Stimulated activated naive CD8-positive, alpha-beta T cell treated with anti-CD3 and anti-CD28 coated beads, Interleukin-15, amount 100 ng/mL, for 72 hours (primary cell): ENCODE results near the gene KCNG2.
A peak's percentile ranks its signal among the peaks of the same experiment; 100 is the strongest.

ENCODE experiments used
- ATAC-seq: fragments of 150-1000 bp; cut with Tn5 transposase; 2 replicates; pipeline ENCODE4 v1.10.0; 2021; ENCODE audit warnings: mild to moderate bottlenecking, moderate library complexity
- DNase-seq, 2 donors: peaks; one replicate each; pipeline ENCODE4 v3.0.0; 2021 to 2022
- H3K27ac Mint-ChIP-seq, 2 donors: one replicate each; pipeline ENCODE4 v1.8.0; 2022; ENCODE audit warnings: mild to moderate bottlenecking in 2 of 2, mixed read lengths in 2 of 2, moderate library complexity in 2 of 2
- H3K27me3 Mint-ChIP-seq: one replicate; pipeline ENCODE4 v1.8.0; 2022; ENCODE audit warnings: mixed read lengths
- H3K4me1 Mint-ChIP-seq: one replicate; pipeline ENCODE4 v1.8.0; 2022; ENCODE audit warnings: mild to moderate bottlenecking, mixed read lengths
- H3K4me3 Mint-ChIP-seq, 2 donors: one replicate each; pipeline ENCODE4 v1.8.0; 2022; ENCODE audit warnings: mild to moderate bottlenecking in 2 of 2, mixed read lengths in 2 of 2, moderate library complexity in 1 of 2
- H3K9me3 Mint-ChIP-seq, 2 donors: one replicate each; pipeline ENCODE4 v1.8.0; 2022; ENCODE audit warnings: mixed read lengths in 2 of 2

KCNG2 gene

DNA sequence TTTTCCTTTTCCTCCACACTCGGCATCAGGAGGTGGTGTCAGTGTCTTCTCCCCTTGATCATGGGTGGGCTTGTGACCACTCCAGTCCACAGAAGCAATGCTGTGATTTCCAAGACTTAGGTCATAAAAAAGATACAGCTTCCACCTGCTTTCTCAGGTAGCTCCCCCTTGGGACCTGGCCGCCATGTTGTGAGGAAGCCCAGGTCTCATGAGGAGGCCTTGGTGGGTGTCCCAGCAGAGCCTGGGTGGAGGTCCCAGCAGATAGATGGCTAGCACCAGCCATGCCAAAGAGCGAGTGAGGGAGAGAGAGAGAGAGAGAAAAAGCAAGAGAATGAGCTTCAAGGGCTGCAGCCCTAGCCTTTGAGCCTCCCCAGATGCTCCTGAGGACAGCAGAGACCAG lies 137.8 kb downstream of the KCNG2 start:
- no peak overlapping the region for H3K27ac Mint-ChIP-seq
- H3K9me3 Mint-ChIP-seq: peaks cover 21 to 45% of the 10 kb centered on the region in 2 donors
- H3K4me1 Mint-ChIP-seq: peaks cover 14% of the 10 kb centered on the region
- H3K27me3 Mint-ChIP-seq: no peaks in the 10 kb centered on the region
- no peak for ATAC-seq
- H3K4me3 Mint-ChIP-seq: no peak overlapping the region
- DNase-seq: no peak

DNA sequence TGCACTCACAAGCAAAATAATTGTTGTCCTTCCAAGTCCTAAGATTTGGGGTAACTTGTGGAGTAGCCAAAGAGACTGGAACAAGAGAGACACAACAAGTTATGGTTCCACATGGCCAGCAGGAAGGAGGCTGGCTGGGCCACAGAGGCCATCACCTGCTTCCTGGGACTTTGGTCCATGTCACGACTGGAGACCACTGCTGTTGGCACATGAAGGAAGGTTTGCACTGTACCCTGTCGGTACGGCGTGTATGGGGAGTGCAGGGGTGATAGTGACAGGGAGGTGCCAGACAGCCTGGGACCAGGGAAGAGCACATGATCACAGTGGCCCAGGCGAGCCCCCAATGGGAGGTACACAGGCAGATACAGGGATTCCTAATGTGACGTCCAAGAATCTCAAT lies 138.2 kb downstream of the KCNG2 start:
- H3K9me3 Mint-ChIP-seq: peaks cover 21 to 45% of the 10 kb centered on the region in 2 donors
- H3K4me3 Mint-ChIP-seq: no peak overlapping the region
- H3K4me1 Mint-ChIP-seq: peaks cover 14% of the 10 kb centered on the region
- no peak overlapping the region for H3K27ac Mint-ChIP-seq
- ATAC-seq (no peak), DNase-seq (no peak)
- no peaks in the 10 kb centered on the region for H3K27me3 Mint-ChIP-seq

DNA sequence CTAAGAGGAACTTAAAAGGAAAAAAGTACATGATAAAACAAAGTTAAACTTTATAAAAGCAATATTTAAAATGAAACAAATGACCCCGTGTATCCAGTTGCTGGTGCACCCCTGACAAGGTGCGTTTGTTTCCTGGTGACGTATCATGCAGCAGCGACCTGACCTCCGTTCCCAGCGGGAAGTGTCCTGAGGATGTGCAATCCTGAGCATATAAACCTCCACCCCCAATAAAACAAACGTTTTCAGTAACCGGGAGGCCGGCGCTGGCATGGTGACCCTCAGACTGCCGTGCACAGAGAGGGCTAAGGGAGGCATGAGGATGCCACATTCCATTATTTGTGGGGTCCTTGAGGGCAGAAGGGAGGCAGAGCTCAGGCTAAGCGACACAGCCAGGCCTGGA lies 138.9 kb downstream of the KCNG2 start:
- no peak for ATAC-seq
- Mint-ChIP-seq H3K9me3 (peaks cover 16 to 38% of the 10 kb centered on the region in 2 donors), H3K27ac (no peak overlapping the region), H3K27me3 (no peaks in the 10 kb centered on the region), H3K4me3 (no peak overlapping the region), H3K4me1 (peaks cover 14% of the 10 kb centered on the region)
- DNase-seq: no peak

DNA sequence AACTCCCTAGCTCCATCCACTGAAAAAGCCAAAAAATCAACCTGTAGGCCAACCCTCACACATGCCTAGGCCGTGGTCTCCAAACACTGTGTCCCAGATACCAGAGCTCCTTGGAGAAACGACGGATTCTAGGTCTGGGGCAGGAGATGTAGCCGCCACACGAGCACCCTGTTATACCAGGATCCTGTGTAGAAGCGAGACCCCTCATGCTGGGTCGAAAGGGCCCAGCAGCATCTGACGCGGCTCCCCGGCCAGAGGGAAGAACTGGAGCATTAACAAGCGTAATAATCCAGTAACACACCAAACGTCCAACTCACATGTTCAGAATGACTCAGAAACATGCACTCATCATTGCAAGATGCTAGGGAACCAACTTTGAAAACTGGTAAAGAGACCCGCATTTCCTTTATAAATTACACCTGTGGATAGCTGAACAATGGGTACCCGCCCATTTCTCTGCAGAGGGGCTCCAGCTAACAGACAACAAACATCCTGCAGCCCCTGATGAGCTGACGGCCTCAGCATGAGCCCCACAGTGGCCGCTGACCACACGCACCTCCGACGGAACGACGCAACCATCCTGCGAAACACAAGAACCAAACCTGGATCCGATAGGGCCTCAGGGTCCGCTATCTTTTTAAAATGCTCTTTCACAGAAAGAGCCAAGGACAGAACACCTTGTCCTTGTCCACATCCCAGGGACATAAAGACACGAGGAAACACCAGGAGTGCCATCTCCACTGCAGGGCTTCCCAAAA lies 139.5 kb downstream of the KCNG2 start:
- Mint-ChIP-seq H3K9me3 (peaks cover 13 to 31% of the 10 kb centered on the region in 2 donors), H3K4me3 (no peak overlapping the region), H3K27ac (no peak overlapping the region)

DNA sequence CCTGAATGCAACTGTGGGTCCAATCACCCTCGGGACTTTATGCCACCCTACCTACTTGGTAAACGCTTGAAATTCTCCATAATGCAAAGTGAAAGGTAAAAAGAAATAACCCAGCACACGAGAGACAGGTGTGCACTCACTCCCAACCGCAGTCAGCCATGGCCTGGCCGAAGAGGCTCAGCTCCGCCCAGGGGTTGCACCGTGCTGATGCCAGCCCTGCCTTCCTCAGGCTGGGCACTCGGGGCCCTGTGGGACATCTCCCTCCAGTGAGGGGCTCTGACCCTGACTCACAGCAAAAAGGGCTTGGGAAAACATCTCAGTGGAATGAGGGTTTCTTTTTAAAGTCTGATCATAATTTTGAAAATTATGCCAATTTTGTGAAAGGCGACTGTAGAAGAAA lies 140.5 kb downstream of the KCNG2 start:
- Mint-ChIP-seq H3K4me3 (no peak overlapping the region), H3K27me3 (no peaks in the 10 kb centered on the region), H3K27ac (no peak overlapping the region), H3K9me3 (peaks cover 7 to 22% of the 10 kb centered on the region in 2 donors), H3K4me1 (peaks cover 27% of the 10 kb centered on the region)
- ATAC-seq (no peak), DNase-seq (no peak)

More for the DNA sequence above, 139.5 kb downstream of the KCNG2 start:
- no peak for DNase-seq
- no peak for ATAC-seq
- no peaks in the 10 kb centered on the region for H3K27me3 Mint-ChIP-seq
- H3K4me1 Mint-ChIP-seq: peaks cover 19% of the 10 kb centered on the region

DNA sequence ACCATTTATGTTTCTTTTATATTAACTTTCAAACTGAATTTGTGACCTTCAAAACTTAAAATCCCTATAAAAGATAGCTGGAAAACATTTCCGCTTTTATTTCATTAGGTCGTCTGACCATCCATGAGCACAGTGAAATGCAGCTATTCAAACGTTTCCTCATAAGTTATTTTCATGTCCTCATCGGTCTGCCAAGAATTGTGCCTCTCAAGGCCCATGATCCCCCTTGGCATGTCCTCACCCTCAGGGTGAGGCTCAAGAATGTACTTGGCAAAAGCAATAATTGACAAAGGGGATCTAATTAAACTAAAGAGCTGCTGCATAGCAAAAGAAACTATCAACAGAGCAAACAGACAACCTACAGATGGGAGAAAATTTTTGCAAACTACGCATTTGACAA lies 141.4 kb downstream of the KCNG2 start:
- H3K27me3 Mint-ChIP-seq: no peaks in the 10 kb centered on the region
- no peak overlapping the region for H3K4me3 Mint-ChIP-seq
- no peak overlapping the region for H3K27ac Mint-ChIP-seq
- ATAC-seq: no peak
- DNase-seq: no peak
- H3K9me3 Mint-ChIP-seq: peaks cover 0 to 13% of the 10 kb centered on the region in 2 donors
- H3K4me1 Mint-ChIP-seq: peaks cover 36% of the 10 kb centered on the region

DNA sequence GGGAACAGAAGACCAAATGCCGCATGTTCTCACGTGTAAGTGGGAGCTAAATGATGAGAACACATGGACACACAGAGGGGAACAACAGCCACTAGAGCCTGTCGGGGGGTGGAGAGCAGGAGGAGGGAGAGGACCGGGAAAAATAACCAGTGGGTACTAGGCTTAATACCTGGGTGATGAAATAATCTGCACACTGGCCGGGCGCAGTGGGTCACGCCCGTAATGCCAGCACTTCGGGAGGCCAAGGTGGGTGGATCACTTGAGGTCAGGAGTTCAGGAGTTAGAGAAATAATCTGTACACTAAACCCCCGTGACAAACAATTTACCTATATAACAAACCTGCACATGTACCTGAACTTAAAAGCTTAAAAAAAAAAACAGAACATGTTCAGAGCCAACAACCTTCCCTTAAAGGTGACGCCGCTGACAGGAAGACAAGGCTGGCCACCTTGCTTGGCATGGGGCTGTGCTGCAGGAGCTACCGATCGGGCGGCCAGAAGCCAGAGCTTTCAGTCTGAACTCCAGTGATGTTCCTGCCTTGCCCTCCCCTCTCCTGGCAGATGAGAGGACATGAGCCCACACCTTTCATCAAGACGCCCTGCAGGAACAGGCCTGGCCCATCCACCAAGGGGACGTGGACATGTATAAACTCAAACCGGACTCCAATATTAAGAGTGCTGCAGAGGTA lies 142.5 kb downstream of the KCNG2 start:
- H3K4me1 Mint-ChIP-seq: peaks cover 48% of the 10 kb centered on the region
- no peak overlapping the region for H3K4me3 Mint-ChIP-seq
- peaks cover 0 to 10% of the 10 kb centered on the region in 2 donors for H3K9me3 Mint-ChIP-seq
- H3K27me3 Mint-ChIP-seq: no peaks in the 10 kb centered on the region
- ATAC-seq (no peak), DNase-seq (no peak)
- H3K27ac Mint-ChIP-seq: no peak overlapping the region

DNA sequence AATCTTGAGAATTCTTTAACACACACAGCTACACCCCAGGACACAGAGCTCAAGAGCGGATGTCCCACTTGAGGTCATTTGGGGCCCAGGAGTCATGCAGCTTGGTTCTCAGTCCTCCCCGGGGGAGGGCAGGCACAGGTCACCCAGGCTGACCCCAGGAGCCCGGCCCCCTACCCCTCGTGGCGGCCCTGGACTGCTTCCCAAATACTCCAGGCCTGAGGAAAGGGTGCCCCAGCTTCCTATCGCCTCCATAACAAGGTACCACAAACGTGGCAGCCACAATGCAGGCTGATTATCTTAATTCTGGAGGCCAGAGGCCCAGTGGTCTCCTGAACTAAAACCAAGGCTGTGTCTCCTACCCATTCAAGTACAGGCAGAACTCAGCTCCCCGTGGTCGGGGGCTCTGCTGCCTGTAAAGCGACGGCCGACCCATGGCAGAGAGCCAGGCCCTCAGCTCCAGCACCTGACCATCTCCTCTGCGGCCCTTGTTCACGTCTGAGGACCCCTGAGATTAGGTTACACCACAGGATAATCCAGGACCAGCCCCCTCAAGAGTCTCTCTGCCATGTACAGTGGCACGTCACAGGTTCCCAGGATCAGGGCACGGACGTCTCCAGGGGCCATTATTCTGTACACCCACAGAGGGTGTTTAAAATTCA lies 143.2 kb downstream of the KCNG2 start:
- ATAC-seq (no peak), DNase-seq (peak in 1 of 2 donors; percentile 5)
- Mint-ChIP-seq H3K27me3 (no peaks in the 10 kb centered on the region), H3K4me3 (no peak overlapping the region), H3K4me1 (peaks cover 54% of the 10 kb centered on the region), H3K9me3 (peaks cover 0 to 4% of the 10 kb centered on the region in 2 donors), H3K27ac (no peak overlapping the region)

DNA sequence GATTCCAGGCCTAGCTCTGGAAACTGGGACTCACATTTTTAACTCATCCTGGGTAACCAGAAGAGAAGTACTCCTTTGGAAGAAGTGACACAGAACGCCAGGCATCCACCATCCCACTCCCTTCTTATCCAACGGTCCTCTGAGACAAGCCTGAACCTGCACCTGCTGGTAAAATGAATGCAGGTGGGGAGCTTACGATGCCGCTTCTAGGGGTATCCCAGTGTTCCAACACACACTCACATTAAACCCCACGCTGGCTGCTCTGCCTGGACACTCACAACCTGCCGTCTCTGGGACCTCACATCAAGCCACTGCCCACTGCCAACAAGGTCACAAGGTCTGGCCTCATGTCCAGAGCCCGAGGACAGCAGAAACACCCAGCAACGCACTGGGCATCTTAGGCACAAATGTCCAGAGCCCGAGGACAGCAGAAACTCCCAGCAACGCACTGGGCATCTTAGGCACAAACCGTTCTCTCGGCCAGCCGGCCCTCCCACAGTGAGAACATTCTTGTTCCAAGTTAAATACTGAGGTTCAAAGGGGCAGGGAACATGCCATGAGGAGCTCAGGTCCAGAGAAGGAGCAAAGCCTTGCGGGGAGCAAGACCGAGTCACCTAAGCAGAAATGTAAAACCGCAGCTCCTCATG lies 143.9 kb downstream of the KCNG2 start:
- H3K9me3 Mint-ChIP-seq: no peaks in the 10 kb centered on the region

DNA sequence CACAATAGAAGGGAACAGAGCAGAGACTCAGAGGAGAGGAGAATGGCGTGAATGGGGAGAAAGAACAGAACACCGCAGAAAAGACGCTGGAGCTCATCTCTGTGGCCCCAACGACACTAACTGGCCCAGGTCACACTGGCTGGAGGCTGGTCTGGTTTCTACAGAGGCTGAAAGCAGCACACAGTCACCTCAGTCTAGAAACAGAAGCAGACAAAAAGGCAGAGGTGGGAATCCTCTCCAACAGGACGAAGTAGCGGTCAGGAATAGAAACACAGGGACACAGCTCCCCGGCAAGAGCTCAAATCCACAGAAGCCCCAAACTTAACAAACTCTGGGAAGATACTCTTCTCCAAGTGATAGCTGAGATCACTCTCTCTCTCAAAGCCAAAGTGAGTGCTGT lies 144.5 kb downstream of the KCNG2 start:
- no peak overlapping the region for H3K4me3 Mint-ChIP-seq
- H3K27me3 Mint-ChIP-seq: no peaks in the 10 kb centered on the region
- peaks cover 62% of the 10 kb centered on the region for H3K4me1 Mint-ChIP-seq
- H3K27ac Mint-ChIP-seq: peak overlapping the region in 1 of 2 donors; percentile 15
- ATAC-seq (no peak), DNase-seq (peak in 1 of 2 donors; percentile 3)
- H3K9me3 Mint-ChIP-seq: no peaks in the 10 kb centered on the region

More for the DNA sequence above, 143.9 kb downstream of the KCNG2 start:
- Mint-ChIP-seq H3K4me1 (peaks cover 61% of the 10 kb centered on the region), H3K27ac (peak overlapping the region in 1 of 2 donors; percentile 15), H3K27me3 (no peaks in the 10 kb centered on the region), H3K4me3 (no peak overlapping the region)
- ATAC-seq (no peak), DNase-seq (peak in 1 of 2 donors; percentile 2)

DNA sequence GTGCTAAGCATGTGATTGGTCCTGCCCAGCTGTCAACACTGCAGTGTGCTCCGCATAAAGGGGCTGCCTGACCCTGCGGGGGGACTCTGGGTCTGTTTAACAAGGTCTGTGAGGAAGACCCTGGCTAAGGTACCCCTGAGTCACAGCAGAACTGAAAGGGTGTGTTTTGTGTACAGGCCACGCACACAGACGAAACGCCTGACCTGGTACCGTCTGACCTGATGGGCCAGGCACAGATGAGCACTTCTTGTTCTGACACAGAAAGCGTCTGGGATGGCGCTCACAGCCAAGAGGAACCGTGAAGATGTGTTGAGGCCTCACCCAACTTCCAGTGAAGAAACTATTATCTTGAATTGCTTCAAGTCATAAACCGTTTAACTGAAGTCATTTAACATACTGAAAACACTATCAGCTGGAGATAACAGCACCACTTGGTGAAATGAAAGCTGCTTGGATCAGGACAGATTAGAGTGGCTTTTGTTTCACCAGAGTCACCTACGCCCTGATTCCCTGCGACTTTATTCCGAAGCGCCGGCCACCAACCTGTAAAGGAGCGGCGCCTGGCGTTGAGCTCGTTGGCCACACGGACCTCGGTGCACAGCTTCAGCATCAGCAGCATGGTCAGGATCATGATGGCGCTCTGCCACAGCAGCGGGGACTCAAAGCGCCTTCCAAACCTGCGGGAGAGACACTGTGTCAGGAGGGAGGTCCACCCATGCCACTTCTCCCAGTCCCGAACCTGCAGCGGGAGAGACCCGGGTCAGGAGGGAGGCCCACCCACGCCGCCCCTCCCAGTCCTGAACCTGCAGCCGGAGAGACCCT lies 145.3 kb downstream of the KCNG2 start:
- DNase-seq: peak in 1 of 2 donors; percentile 7
- Mint-ChIP-seq H3K4me1 (peaks cover 58% of the 10 kb centered on the region), H3K4me3 (no peak overlapping the region), H3K9me3 (no peaks in the 10 kb centered on the region), H3K27ac (peak overlapping the region in 1 of 2 donors; percentile 25), H3K27me3 (no peaks in the 10 kb centered on the region)
- no peak for ATAC-seq

DNA sequence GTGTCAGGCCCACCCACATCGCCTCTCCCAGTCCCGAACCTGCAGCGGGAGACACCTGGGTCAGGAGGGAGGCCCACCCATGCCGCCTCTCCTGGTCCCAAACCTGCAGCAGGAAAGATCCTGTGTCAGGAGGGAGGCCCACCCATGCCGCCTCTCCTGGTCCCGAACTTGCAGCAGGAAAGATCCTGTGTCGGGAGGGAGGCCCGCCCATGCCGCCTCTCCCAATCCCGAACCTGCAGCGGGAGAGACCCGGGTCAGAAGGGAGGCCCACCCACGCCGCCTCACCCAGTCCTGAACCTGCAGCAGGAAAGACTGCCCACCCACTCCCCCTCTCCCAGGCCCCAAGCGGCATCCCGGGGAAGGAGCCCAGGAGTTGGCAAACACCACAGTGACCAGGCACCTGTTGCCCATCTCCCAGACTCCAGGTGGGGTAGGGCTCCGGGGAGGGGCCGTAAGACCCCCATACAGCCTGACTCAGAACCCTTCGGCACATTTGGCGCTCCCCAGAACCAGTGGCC lies 145.9 kb downstream of the KCNG2 start:
- Mint-ChIP-seq H3K4me3 (peak overlapping the region; percentile 13 to 72), H3K27ac (no peak overlapping the region), H3K4me1 (peaks cover 61% of the 10 kb centered on the region), H3K9me3 (no peaks in the 10 kb centered on the region), H3K27me3 (no peaks in the 10 kb centered on the region)
- DNase-seq: peak in 1 of 2 donors; percentile 7
- ATAC-seq: no peak

DNA sequence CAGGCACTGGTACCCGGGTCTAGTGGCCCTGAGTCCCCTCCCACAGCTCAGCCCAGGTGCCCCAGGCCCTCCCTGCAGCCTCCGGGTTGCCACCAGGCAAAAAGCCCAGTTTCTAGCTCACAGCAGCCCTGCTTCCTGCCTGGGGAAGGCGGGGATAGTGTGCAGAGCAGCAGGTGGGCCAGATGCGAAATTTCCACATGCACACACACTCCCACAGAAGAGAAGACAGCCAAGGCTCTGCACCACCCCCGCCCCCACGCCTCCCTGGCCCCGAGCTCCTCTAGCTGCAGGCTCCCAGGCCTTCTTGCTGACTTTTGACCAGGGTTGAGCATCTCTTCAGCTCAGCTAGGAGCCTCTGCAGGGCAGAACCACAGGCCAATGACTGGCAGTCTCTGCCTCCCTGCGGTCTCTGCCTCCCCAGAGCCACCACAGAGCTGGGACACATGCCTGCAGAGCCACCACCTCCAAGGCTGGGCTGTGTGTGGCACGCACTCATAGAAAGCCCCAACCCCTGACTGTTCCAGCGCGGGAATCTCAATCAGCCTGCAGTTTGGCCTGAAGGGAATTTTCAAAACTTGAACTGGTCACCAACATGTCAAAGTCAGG lies 146.5 kb downstream of the KCNG2 start:
- no peaks in the 10 kb centered on the region for H3K27me3 Mint-ChIP-seq
- H3K27ac Mint-ChIP-seq: peak overlapping the region in 1 of 2 donors; percentile 90
- H3K4me3 Mint-ChIP-seq: peak overlapping the region; percentile 35 to 72
- ATAC-seq: peak; percentile 91
- H3K9me3 Mint-ChIP-seq: no peaks in the 10 kb centered on the region
- DNase-seq: peak; percentile 43 to 63
- H3K4me1 Mint-ChIP-seq: peaks cover 67% of the 10 kb centered on the region

DNA sequence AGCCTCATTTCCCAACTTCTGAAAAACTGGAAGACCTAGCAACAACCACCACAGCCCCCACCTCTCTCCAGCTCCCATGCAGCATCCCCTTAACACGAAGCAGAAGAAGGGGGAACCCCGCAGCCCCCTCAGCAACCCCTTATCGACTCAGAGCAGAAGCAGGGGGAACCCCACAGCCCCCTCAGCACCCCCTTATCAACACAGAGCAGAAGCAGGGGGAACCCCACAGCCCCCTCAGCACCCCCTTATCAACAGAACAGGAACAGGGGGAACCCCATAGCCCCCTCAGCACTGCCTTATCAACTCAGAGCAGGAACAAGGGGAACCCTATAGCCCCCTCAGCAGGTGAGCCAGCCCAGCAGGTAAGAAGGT lies 147.0 kb downstream of the KCNG2 start:
- peak overlapping the region; percentile 35 to 72 for H3K4me3 Mint-ChIP-seq
- ATAC-seq (peak; percentile 41), DNase-seq (peak in 1 of 2 donors; percentile 10)
- H3K4me1 Mint-ChIP-seq: peaks cover 72% of the 10 kb centered on the region
- peak overlapping the region in 1 of 2 donors; percentile 90 for H3K27ac Mint-ChIP-seq
- H3K27me3 Mint-ChIP-seq: no peaks in the 10 kb centered on the region
- H3K9me3 Mint-ChIP-seq: no peaks in the 10 kb centered on the region
